HepG2 (cell line): ENCODE results near the gene ZNF3. TPM values are rescaled to one million over a fixed set of nuclear protein-coding genes. Genes with fewer than 3 reads are reported as not detected.

Experiments
- AGO1 ChIP-seq: fragments of 200-400 bp; formaldehyde crosslinking; IDR thresholded peaks from 2 replicates; pipeline ENCODE4 v1.6.1; 2017; ENCODE audit warnings: mild to moderate bottlenecking, low read depth, low read length, moderate library complexity; ENCODE audit not compliant: poor library complexity, severe bottlenecking
- ARNTL ChIP-seq: sonication (generic); formaldehyde crosslinking; IDR thresholded peaks from 2 replicates; pipeline ENCODE4 v1.4.0; 2020; ENCODE audit warnings: mild to moderate bottlenecking, missing genetic modification reagents
- ATF7-NPFF ChIP-seq: sonication (generic); formaldehyde crosslinking; IDR thresholded peaks from 2 replicates; pipeline ENCODE4 v1.8.1; 2023; ENCODE audit warnings: mild to moderate bottlenecking, low read depth, missing genetic modification reagents, moderate library complexity
- BCL6 ChIP-seq: IDR thresholded peaks from 2 replicates; pipeline ENCODE4 v1.6.1; 2016; ENCODE audit warnings: missing genetic modification reagents, missing compliant biosample characterization
- CBX1 ChIP-seq: IDR thresholded peaks from one replicate; pipeline ENCODE4 v1.6.1; 2016; ENCODE audit warnings: antibody characterized with exemption, low read depth
- HES4 ChIP-seq: sonication (generic); formaldehyde crosslinking; IDR thresholded peaks from 2 replicates; pipeline ENCODE4 v1.9.0; 2021; ENCODE audit warnings: mild to moderate bottlenecking, missing genetic modification reagents, borderline replicate concordance
- HMGXB3 ChIP-seq: sonication (generic); formaldehyde crosslinking; IDR thresholded peaks from 2 replicates; pipeline ENCODE4 v1.4.0; 2020; ENCODE audit warnings: missing genetic modification reagents, borderline replicate concordance
- HNF4G ChIP-seq, 2 experiments: sonication (generic) in 1 of 2; formaldehyde crosslinking in 1 of 2; IDR thresholded peaks; 2 replicates each; pipeline versions ENCODE4 v1.4.0 to v1.6.1; 2011 to 2020; ENCODE audit warnings: borderline replicate concordance in 2 of 2, low read depth in 2 of 2, mild to moderate bottlenecking in 2 of 2, low read length in 1 of 2, missing genetic modification reagents in 1 of 2, moderate library complexity in 1 of 2
- JUNB ChIP-seq: sonication (generic); formaldehyde crosslinking; IDR thresholded peaks from 2 replicates; pipeline ENCODE4 v1.8.0; 2022; ENCODE audit warnings: missing genetic modification reagents, mild to moderate bottlenecking, borderline replicate concordance
- KAT2B ChIP-seq: fragments of 150-350 bp; IDR thresholded peaks from 2 replicates; pipeline ENCODE4 v1.6.1; 2014; ENCODE audit warnings: low read depth, low read length, borderline replicate concordance
- MBD4 ChIP-seq: IDR thresholded peaks from 2 replicates; pipeline ENCODE4 v1.6.1; 2012; ENCODE audit warnings: low read length, inconsistent platforms, borderline replicate concordance
- MED13 ChIP-seq: sonication (generic); formaldehyde crosslinking; IDR thresholded peaks from 2 replicates; pipeline ENCODE4 v1.5.0; 2020; ENCODE audit warnings: missing genetic modification reagents
- MEIS1 ChIP-seq: sonication (generic); formaldehyde crosslinking; IDR thresholded peaks from 2 replicates; pipeline ENCODE4 v1.9.0; 2021; ENCODE audit warnings: mild to moderate bottlenecking, missing genetic modification reagents, moderate library complexity, borderline replicate concordance
- NFE2L1 ChIP-seq: sonication (generic); formaldehyde crosslinking; IDR thresholded peaks from 2 replicates; pipeline ENCODE4 v1.4.0; 2020; ENCODE audit warnings: missing genetic modification reagents, mild to moderate bottlenecking, borderline replicate concordance
- NFKBIZ ChIP-seq: IDR thresholded peaks from 2 replicates; pipeline ENCODE4 v1.6.1; 2018; ENCODE audit warnings: missing genetic modification reagents, missing compliant biosample characterization
- NR1H2 ChIP-seq: sonication (generic); formaldehyde crosslinking; IDR thresholded peaks from 2 replicates; pipeline ENCODE4 v1.8.1; 2022; ENCODE audit warnings: low read depth, missing genetic modification reagents, borderline replicate concordance
- PBX2 ChIP-seq: IDR thresholded peaks from 2 replicates; pipeline ENCODE4 v1.6.1; 2016; ENCODE audit warnings: control low read depth
- PCBP1 ChIP-seq: fragments of 200-400 bp; formaldehyde crosslinking; IDR thresholded peaks from 2 replicates; pipeline ENCODE4 v1.6.1; 2017; ENCODE audit warnings: mild to moderate bottlenecking, low read depth, low read length, borderline replicate concordance
- PHF5A ChIP-seq: IDR thresholded peaks from one replicate; pipeline ENCODE4 v1.6.1; 2018; ENCODE audit warnings: low read depth, missing genetic modification reagents; ENCODE audit not compliant: unreplicated experiment
- SP140L ChIP-seq: sonication (generic); formaldehyde crosslinking; IDR thresholded peaks from 2 replicates; pipeline ENCODE4 v1.4.0; 2020; ENCODE audit warnings: missing genetic modification reagents, borderline replicate concordance
- TP53 ChIP-seq: sonication (generic); formaldehyde crosslinking; conservative IDR thresholded peaks from 2 replicates; pipeline ENCODE4 v1.4.0; 2020; ENCODE audit warnings: missing genetic modification reagents
- ZNF12 ChIP-seq: sonication (generic); formaldehyde crosslinking; IDR thresholded peaks from 2 replicates; pipeline ENCODE4 v1.5.0; 2020; ENCODE audit warnings: missing genetic modification reagents
- ZNF260 ChIP-seq: sonication (generic); formaldehyde crosslinking; IDR thresholded peaks from 2 replicates; pipeline ENCODE4 v1.4.0; 2020; ENCODE audit warnings: missing genetic modification reagents, low read depth, mild to moderate bottlenecking, borderline replicate concordance
- ZNF33A ChIP-seq: sonication (generic); formaldehyde crosslinking; IDR thresholded peaks from 2 replicates; pipeline ENCODE4 v1.5.1; 2020; ENCODE audit warnings: missing genetic modification reagents, mild to moderate bottlenecking, moderate library complexity, borderline replicate concordance
- ZNF446 ChIP-seq: sonication (generic); formaldehyde crosslinking; IDR thresholded peaks from 2 replicates; pipeline ENCODE4 v1.5.0; 2020; ENCODE audit warnings: mild to moderate bottlenecking, missing genetic modification reagents
- ZNF547 ChIP-seq: sonication (generic); formaldehyde crosslinking; IDR thresholded peaks from 2 replicates; pipeline ENCODE4 v1.5.1; 2020; ENCODE audit warnings: mild to moderate bottlenecking, missing genetic modification reagents
- polyA plus RNA-seq, 8 experiments: library from polyadenylated mRNA; depleted of rRNA in 3 of 8; stranded (reverse) in 7 of 8; unstranded in 1 of 8; fragments of >200 nt; fragmentation: Illumina TruSeq in 4 of 8; extraction: Trizol in 4 of 8; gene quantifications; 2 replicates each; pipeline versions ENCODE4 v1.2.1 to v1.2.3, GENCODE V29; 2011 to 2016; ENCODE audit warnings: low read depth in 4 of 8, missing spikeins in 1 of 8, mixed read lengths in 1 of 8; ENCODE audit not compliant: insufficient read depth in 1 of 8
- total RNA-seq, 5 experiments: library from RNA; depleted of rRNA; stranded (reverse); fragments of >200 nt; fragmentation: Illumina TruSeq; extraction: Trizol; gene quantifications; 2 replicates each; pipeline ENCODE4 v1.2.3, GENCODE V29; 2016; ENCODE audit warnings: low read depth in 1 of 5

The ZNF3 gene
- total and polyA plus RNA-seq, 2 of the 13 experiments (the other 11 are each of a cell fraction or from before 2014, with no cell fraction given), result 33.7 to 56.9 TPM

- no peak for TF ChIP-seq KAT2B
- no peak for TF ChIP-seq PBX2 (CRISPR knock-in tag)
- TF ChIP-seq SP140L (CRISPR knock-in tag), result no peak
- no peak for TF ChIP-seq ZNF446
- no peak for TF ChIP-seq CBX1
- peak; percentile 90 for TF ChIP-seq BCL6 (CRISPR knock-in tag)
- TF ChIP-seq PHF5A (CRISPR knock-in tag), result peak; percentile 38
- no peak for TF ChIP-seq NR1H2 (CRISPR knock-in tag)
- TF ChIP-seq ATF7-NPFF (CRISPR knock-in tag), result no peak
- 0 out of 2 replicates have a peak, but pooled peaks have one; percentile 41 for TF ChIP-seq ZNF33A
- no peak for TF ChIP-seq TP53 (CRISPR knock-in tag)
- TF ChIP-seq PCBP1, result no peak
- TF ChIP-seq NFE2L1, result no peak
- TF ChIP-seq ZNF547 (CRISPR knock-in tag), result no peak
- no peak for TF ChIP-seq ZNF260 (CRISPR knock-in tag)
- no peak for TF ChIP-seq JUNB (CRISPR knock-in tag)
- TF ChIP-seq ARNTL (CRISPR knock-in tag), result peak; percentile 50; the same call in 1 of the 2 replicates
- no peak for TF ChIP-seq ZNF12 (CRISPR knock-in tag)
- no peak for TF ChIP-seq AGO1
- TF ChIP-seq HES4, result peak; percentile 39; the same call in 1 of the 2 replicates
- no peak; the same call in 1 of the 2 replicates for TF ChIP-seq MBD4
- no peak for TF ChIP-seq MED13 (CRISPR knock-in tag)
- peak; percentile 85 for TF ChIP-seq HNF4G (IDR thresholded peaks at IDR 0.05; ENCODE audit: borderline replicate concordance, low read depth, low read length)
- peak; percentile 71; the same call in 1 of the 2 replicates for TF ChIP-seq HNF4G (CRISPR knock-in tag; IDR thresholded peaks at IDR 0.05; ENCODE audit: borderline replicate concordance, low read depth)
- TF ChIP-seq HMGXB3 (CRISPR knock-in tag), result no peak
- 0 out of 2 replicates have a peak, but pooled peaks have one; percentile 26 for TF ChIP-seq NFKBIZ (CRISPR knock-in tag)
- no peak for TF ChIP-seq MEIS1 (CRISPR knock-in tag)
These were observed 57.4 kb downstream of the ZNF3 start (continued) for GRCh38 chr7:100024020-100024619.
